GM23338 (cell line): ENCODE results near the gene PTPRE.

ENCODE experiments used
- CREB1 ChIP-seq: fragments of 250-450 bp; sonication (Bioruptor Pico); IDR thresholded peaks from 2 replicates; pipeline ENCODE4 v1.5.0; 2020; ENCODE audit warnings: low read depth, mild to moderate bottlenecking, moderate library complexity
- CTCF ChIP-seq, 2 experiments: fragments of 200-600 bp in 1 of 2; sonication (generic) in 1 of 2; conservative IDR thresholded peaks; 2 replicates each; pipeline versions ENCODE4 v1.5.1 to v1.6.1; 2016 to 2017; ENCODE audit warnings: antibody characterized with exemption in 2 of 2, low read depth in 2 of 2, mild to moderate bottlenecking in 2 of 2, moderate library complexity in 1 of 2
- ETS1 ChIP-seq: IDR thresholded peaks from 2 replicates; pipeline ENCODE4 v1.6.1; 2016; ENCODE audit warnings: antibody characterized with exemption
- EZH2 ChIP-seq: fragments of 200-600 bp; sonication (generic); IDR thresholded peaks from one replicate; pipeline ENCODE4 v1.8.0; 2017; ENCODE audit warnings: antibody characterized with exemption, mild to moderate bottlenecking, low read depth; ENCODE audit not compliant: unreplicated experiment
- EZH2phosphoT487 ChIP-seq: fragments of 200-600 bp; sonication (generic); IDR thresholded peaks from one replicate; pipeline ENCODE4 v1.8.1; 2018; ENCODE audit warnings: antibody characterized with exemption; ENCODE audit not compliant: unreplicated experiment
- JUNB ChIP-seq: IDR thresholded peaks from one replicate; pipeline ENCODE4 v1.6.1; 2016; ENCODE audit warnings: antibody characterized with exemption; ENCODE audit not compliant: unreplicated experiment
- POLR2AphosphoS5 ChIP-seq: IDR thresholded peaks from 2 replicates; pipeline ENCODE4 v1.6.1; 2016; ENCODE audit warnings: antibody characterized with exemption, low read depth
- STAT1 ChIP-seq: IDR thresholded peaks from one replicate; pipeline ENCODE4 v1.6.1; 2016; ENCODE audit warnings: antibody characterized with exemption; ENCODE audit not compliant: unreplicated experiment

- TF ChIP-seq EZH2 (no peak), CTCF (conservative IDR thresholded peaks at IDR 0.05; ENCODE audit: low read depth in 2 of 2) (no peak), POLR2AphosphoS5 (no peak), ETS1 (no peak), CREB1 (CRISPR knock-in tag) (no peak), EZH2phosphoT487 (no peak), JUNB (no peak), STAT1 (no peak)
Observed at GRCh38 chr10:127867805-127868204, 39.1 kb upstream of the PTPRE start.
